ENCODE results near the gene CYP2D6. TPM values are rescaled to one million over a fixed set of nuclear protein-coding genes. Genes with fewer than 3 reads are reported as not detected.

Gene CYP2D6
- total and polyA plus RNA-seq, 2 of the 8 experiments (the other 6 are each of a cell fraction or from before 2014, with no cell fraction given), result 0.93 to 1.7 TPM

DNA sequence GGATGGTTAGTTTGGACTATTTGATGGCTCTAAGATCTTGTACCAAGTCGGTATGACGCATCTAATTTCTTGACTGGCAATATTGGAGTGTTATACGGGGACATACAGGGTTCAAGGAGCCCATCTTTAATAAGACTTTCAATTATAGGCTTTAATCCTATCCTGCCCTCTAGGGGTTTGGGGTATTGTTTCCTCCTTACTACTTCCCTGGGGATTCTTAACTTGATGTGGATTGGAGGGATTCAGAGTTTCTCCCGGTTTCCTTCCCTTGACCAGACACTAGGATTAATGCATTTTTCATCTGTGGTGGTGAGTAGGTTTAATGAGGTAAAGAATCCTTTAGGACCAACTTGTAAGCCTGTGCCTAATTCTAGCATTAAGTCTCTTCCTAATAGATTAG, 18.8 kb downstream of the CYP2D6 start:
- no peak overlapping the region for H2BK20ac ChIP-seq (ENCODE audit: low read length)
- no peak overlapping the region for H2BK15ac ChIP-seq (ENCODE audit: low read length)
- no peak overlapping the region for H3K4me2 ChIP-seq (ENCODE audit: insufficient read depth in 1 of 2, low read depth in 2 of 2, low read length in 2 of 2)
- H4K8ac ChIP-seq (ENCODE audit: extremely low read depth, insufficient read depth, low read length), result no peak overlapping the region
- H3K4ac ChIP-seq (replicated peaks; ENCODE audit: insufficient read length, low read depth, low read length), result no peak overlapping the region
- DNase-seq (ENCODE audit: low read depth in 1 of 2, low spot score in 2 of 2), result no peak
- WGBS, 2 experiments (ENCODE audit: extremely low coverage in 1 of 2, insufficient coverage in 1 of 2, insufficient read length in 1 of 2, insufficient replicate concordance in 2 of 2, low coverage in 1 of 2, low lambda C conversion rate in 2 of 2, missing lambda C conversion rate in 1 of 2), result 69% methylated on average over 4 of the region's 4 CpGs; no CpG with 5 or more reads in 1 of the 2 experiments
- ChIA-PET CTCF (ENCODE audit: partially characterized antibody) (interaction anchor here (0.6 to 7.3 kb wide), 16 partner anchors 10 to 1215 kb away, joined by 3 to 116 read pairs (median 6); partner anchors contain the start of genes NDUFA6, SEPTIN3 and SMIM45), POLR2A (ENCODE audit: partially characterized antibody) (interaction anchor here (1.9 kb wide), 1 partner anchor 22 kb away, joined by 7 read pairs; the partner anchor contains the start of gene NDUFA6)
- no peak overlapping the region for H3K56ac ChIP-seq (replicated peaks; ENCODE audit: insufficient read length, low read depth, low read length)
- H3K79me1 ChIP-seq (ENCODE audit: low read depth, low read length), result no peaks in the 10 kb centered on the region
- FAIRE-seq, result no peak
- peaks cover 0 to 5% (median 2%) of the 10 kb centered on the region in 4 experiments; a peak in 4 of 7 replicates for H3K27me3 ChIP-seq (replicated peaks in 1 of 4; ENCODE audit: control insufficient read depth in 3 of 4, extremely low read depth in 1 of 4, insufficient read depth in 3 of 4, low read length in 3 of 4)
- TF ChIP-seq RAD21 (IDR thresholded peaks at IDR 0.05 in 1 of 2, conservative IDR thresholded peaks at IDR 0.05 in 1 of 2; ENCODE audit: low read depth in 2 of 2, low read length in 2 of 2) (peak; percentile 40 to 52), PHF8 (conservative IDR thresholded peaks at IDR 0.05; ENCODE audit: low read depth, low read length) (no peak), TAF7 (optimal IDR thresholded peaks at IDR 0.05; ENCODE audit: borderline replicate concordance, low read depth, low read length) (no peak), TCF12 (IDR thresholded peaks at IDR 0.05; ENCODE audit: low read depth, low read length) (no peak), EZH2 (IDR thresholded peaks at IDR 0.05; ENCODE audit: low read depth, low read length, severe bottlenecking) (no peak), CTCF (IDR thresholded peaks at IDR 0.05; ENCODE audit: control extremely low read depth in 1 of 3, insufficient read depth in 1 of 3, low read depth in 1 of 3, low read length in 3 of 3) (peak in 1 of 3 experiments; percentile 27; a peak in 2 of 4 replicates), JUN (IDR thresholded peaks at IDR 0.05; ENCODE audit: low read depth, low read length) (no peak)
- no peaks in the 10 kb centered on the region for H3K79me2 ChIP-seq (ENCODE audit: control insufficient read depth in 1 of 2, insufficient read depth in 2 of 2, low read length in 2 of 2)
- no peaks in the 10 kb centered on the region for H3K23me2 ChIP-seq (ENCODE audit: low read depth, low read length)
- H4K20me1 ChIP-seq (replicated peaks in 1 of 2; ENCODE audit: control insufficient read depth in 1 of 2, insufficient read depth in 2 of 2, low read length in 2 of 2), result no peaks in the 10 kb centered on the region
- no peak overlapping the region for H2AK5ac ChIP-seq (ENCODE audit: low read depth, low read length)
- H3K4me3 ChIP-seq (ENCODE audit: extremely low read depth in 1 of 4, insufficient read depth in 2 of 4, low read depth in 3 of 4, low read length in 4 of 4), result no peak overlapping the region
- H2AFZ ChIP-seq (ENCODE audit: low read length), result no peak overlapping the region
- H3K27ac ChIP-seq (ENCODE audit: low read depth, low read length), result no peak overlapping the region
- no peaks in the 10 kb centered on the region for H3K9me3 ChIP-seq (ENCODE audit: insufficient read depth in 2 of 2, low read depth in 1 of 2, low read length in 1 of 2)
- H4K91ac ChIP-seq (replicated peaks; ENCODE audit: insufficient read length, low read length), result no peak overlapping the region
- no peak overlapping the region for H3K14ac ChIP-seq (ENCODE audit: insufficient read length)
- peaks cover 0 to 3% (median 1%) of the 10 kb centered on the region in 4 experiments; a peak in 3 of 7 replicates for H3K4me1 ChIP-seq (replicated peaks in 1 of 4; ENCODE audit: control insufficient read depth in 3 of 4, insufficient read depth in 4 of 4, low read length in 3 of 4)
- no peak overlapping the region for H4K5ac ChIP-seq (ENCODE audit: insufficient read length, low read depth, low read length)
- H2BK12ac ChIP-seq (ENCODE audit: low read depth, low read length), result no peak overlapping the region
- H3K9ac ChIP-seq (replicated peaks in 1 of 4; ENCODE audit: extremely low read depth in 1 of 4, low read depth in 3 of 4, low read length in 3 of 4), result no peak overlapping the region
- H3K23ac ChIP-seq (ENCODE audit: insufficient read length), result no peak overlapping the region
- no peak overlapping the region for H3K18ac ChIP-seq (ENCODE audit: extremely low read depth, low read length)
- no peak overlapping the region for H2BK5ac ChIP-seq (ENCODE audit: low read depth, low read length)
- no peak overlapping the region for H2BK120ac ChIP-seq (replicated peaks; ENCODE audit: low read depth, low read length)
- no peaks in the 10 kb centered on the region for H3K36me3 ChIP-seq (ENCODE audit: control insufficient read depth in 2 of 4, insufficient read depth in 4 of 4, low read length in 3 of 4)

Data from H1 (cell line).